CD8-positive, alpha-beta memory T cell (primary cell): ENCODE data around the gene IL26. TPM values are rescaled to one million over a fixed set of nuclear protein-coding genes. Genes with fewer than 3 reads are reported as not detected.

ENCODE experiments used
- CTCF ChIA-PET: fragments of 350-600 bp; sonication (Branson Sonifier 250); formaldehyde crosslinking; loops from one replicate; lab custom pipeline; 2021; ENCODE audit warnings: antibody characterized with exemption; lab: Charles Lee
- POLR2A ChIA-PET: fragments of 350-600 bp; sonication (Branson Sonifier 250); formaldehyde crosslinking; loops from one replicate; lab custom pipeline; 2021; ENCODE audit warnings: antibody characterized with exemption; lab: Charles Lee
- DNase-seq, 5 donors: peaks; one replicate each; pipeline versions ENCODE4 v3.0.0 to v3.0.0-alpha.2; 2020 to 2022; ENCODE audit warnings: mixed read lengths in 1 of 5
- H3K27ac ChIP-seq: one replicate; pipeline ENCODE4 v1.7.0; 2013; ENCODE audit warnings: low read depth, mild to moderate bottlenecking, low read length, moderate library complexity
- H3K27me3 ChIP-seq: 2 replicates; pipeline ENCODE4 v1.7.0; 2013; ENCODE audit warnings: low read length, mild to moderate bottlenecking; ENCODE audit not compliant: insufficient read depth, poor library complexity, severe bottlenecking
- H3K36me3 ChIP-seq: 2 replicates; pipeline ENCODE4 v1.7.0; 2013; ENCODE audit warnings: mild to moderate bottlenecking, low read length, moderate library complexity; ENCODE audit not compliant: insufficient read depth
- H3K4me1 ChIP-seq: 2 replicates; pipeline ENCODE4 v1.7.0; 2013; ENCODE audit warnings: mild to moderate bottlenecking, low read length, moderate library complexity; ENCODE audit not compliant: insufficient read depth
- H3K4me3 ChIP-seq: 2 replicates; pipeline ENCODE4 v1.7.0; 2013; ENCODE audit warnings: mild to moderate bottlenecking, low read length
- H3K9me3 ChIP-seq: 2 replicates; pipeline ENCODE4 v1.7.0; 2013; ENCODE audit warnings: mild to moderate bottlenecking, low read length
- H3K27ac Mint-ChIP-seq, 8 donors: one replicate each; pipeline ENCODE4 v1.8.0; 2020 to 2021; ENCODE audit warnings: mixed read lengths in 8 of 8, mild to moderate bottlenecking in 6 of 8, inconsistent platforms in 3 of 8, moderate library complexity in 3 of 8
- H3K27me3 Mint-ChIP-seq, 2 donors: one replicate each; pipeline ENCODE4 v1.8.0; 2020 to 2021; ENCODE audit warnings: mixed read lengths in 2 of 2, mild to moderate bottlenecking in 1 of 2, moderate library complexity in 1 of 2
- H3K36me3 Mint-ChIP-seq, 3 donors: one replicate each; pipeline ENCODE4 v1.8.0; 2020 to 2021; ENCODE audit warnings: mixed read lengths in 3 of 3, inconsistent platforms in 1 of 3, mild to moderate bottlenecking in 1 of 3
- H3K4me1 Mint-ChIP-seq, 3 donors: one replicate each; pipeline ENCODE4 v1.8.0; 2020 to 2021; ENCODE audit warnings: mixed read lengths in 3 of 3, inconsistent platforms in 1 of 3, mild to moderate bottlenecking in 1 of 3
- H3K4me3 Mint-ChIP-seq, 7 donors: one replicate each; pipeline ENCODE4 v1.8.0; 2020 to 2021; ENCODE audit warnings: mixed read lengths in 7 of 7, mild to moderate bottlenecking in 6 of 7, moderate library complexity in 4 of 7, inconsistent platforms in 2 of 7
- H3K9me3 Mint-ChIP-seq, 5 donors: one replicate each; pipeline ENCODE4 v1.8.0; 2020 to 2022; ENCODE audit warnings: mixed read lengths in 5 of 5, mild to moderate bottlenecking in 3 of 5, moderate library complexity in 2 of 5, inconsistent platforms in 1 of 5
- polyA plus RNA-seq: library from polyadenylated mRNA; unstranded; fragments of 300-500 nt; fragmentation: Illumina TruSeq; gene quantifications from one replicate; pipeline ENCODE4 v1.2.3, GENCODE V29; 2021
- total RNA-seq, 2 experiments: library from RNA; stranded (reverse); gene quantifications; one replicate each; pipeline ENCODE4 v1.2.3, GENCODE V29; 2021

Gene IL26
- total and polyA plus RNA-seq, 3 experiments from 2014 or later, result 0.28 to 1.00 (median 0.88) TPM

- CTCF ChIA-PET, result interaction anchor here (2.1 to 2.4 kb wide), 2 partner anchors 32 to 150 kb away, joined by 4 to 5 read pairs; no protein-coding TSS in a partner anchor
- peaks cover 15% of the 10 kb centered on the region for H3K4me1 ChIP-seq
- H3K4me3 ChIP-seq, result no peak overlapping the region
- POLR2A ChIA-PET, result no interaction called here
- H3K27me3 ChIP-seq, result no peaks in the 10 kb centered on the region
- no peaks in the 10 kb centered on the region for H3K9me3 ChIP-seq
- H3K4me1 Mint-ChIP-seq, result peaks cover 7 to 25% (median 16%) of the 10 kb centered on the region in 3 donors
- no peak for DNase-seq
- peak overlapping the region in 3 of 7 donors; percentile 41 to 69 (median 61) for H3K4me3 Mint-ChIP-seq
- no peaks in the 10 kb centered on the region for H3K36me3 ChIP-seq
- peak overlapping the region in 4 of 8 donors; percentile 1 to 90 (median 62) for H3K27ac Mint-ChIP-seq
- no peaks in the 10 kb centered on the region for H3K27me3 Mint-ChIP-seq
- no peak overlapping the region for H3K27ac ChIP-seq
- peaks cover 0 to 2% (median 0%) of the 10 kb centered on the region in 3 donors for H3K36me3 Mint-ChIP-seq
- H3K9me3 Mint-ChIP-seq, result no peaks in the 10 kb centered on the region
These were observed 35.3 kb downstream of the IL26 start for GRCh38 chr12:68190301-68190700.

GRCh38 chr12:68189821-68190242, 35.8 kb downstream of the IL26 start:
- Mint-ChIP-seq H3K4me1 (peaks cover 7 to 25% (median 16%) of the 10 kb centered on the region in 3 donors), H3K4me3 (peak overlapping the region in 6 of 7 donors; percentile 45 to 69 (median 64)), H3K27ac (peak overlapping the region in 6 of 8 donors; percentile 53 to 90 (median 72)), H3K9me3 (no peaks in the 10 kb centered on the region), H3K27me3 (no peaks in the 10 kb centered on the region), H3K36me3 (peaks cover 0 to 2% (median 0%) of the 10 kb centered on the region in 3 donors)
- ChIA-PET POLR2A (interaction anchor here (0.6 kb wide), 1 partner anchor 506 kb away, joined by 3 read pairs; no protein-coding TSS in a partner anchor), CTCF (interaction anchor here (2.1 to 2.4 kb wide), 2 partner anchors 32 to 150 kb away, joined by 4 to 5 read pairs; no protein-coding TSS in a partner anchor)
- DNase-seq, result peak in 3 of 5 donors; percentile 39 to 60 (median 41)
- H3K9me3 ChIP-seq, result no peaks in the 10 kb centered on the region
- H3K27me3 ChIP-seq, result no peaks in the 10 kb centered on the region
- H3K4me3 ChIP-seq, result no peak overlapping the region
- peaks cover 15% of the 10 kb centered on the region for H3K4me1 ChIP-seq
- H3K36me3 ChIP-seq, result no peaks in the 10 kb centered on the region
- H3K27ac ChIP-seq, result no peak overlapping the region

- no peaks in the 10 kb centered on the region for H3K36me3 ChIP-seq
- no peak overlapping the region for H3K27ac ChIP-seq
- Mint-ChIP-seq H3K4me1 (peaks cover 21 to 33% (median 24%) of the 10 kb centered on the region in 3 donors), H3K4me3 (no peak overlapping the region), H3K27me3 (no peaks in the 10 kb centered on the region), H3K27ac (no peak overlapping the region), H3K9me3 (no peaks in the 10 kb centered on the region), H3K36me3 (peaks cover 0 to 2% (median 0%) of the 10 kb centered on the region in 3 donors)
- ChIA-PET POLR2A (no interaction called here), CTCF (no interaction called here)
- no peaks in the 10 kb centered on the region for H3K27me3 ChIP-seq
- no peaks in the 10 kb centered on the region for H3K9me3 ChIP-seq
- H3K4me3 ChIP-seq, result no peak overlapping the region
- no peak for DNase-seq
- H3K4me1 ChIP-seq, result peaks cover 26% of the 10 kb centered on the region
These were observed 40.0 kb downstream of the IL26 start for GRCh38 chr12:68185598-68185997.

- H3K36me3 Mint-ChIP-seq, result no peaks in the 10 kb centered on the region
- ChIA-PET CTCF (interaction anchor here (1.2 to 2.2 kb wide), 4 partner anchors 9 to 140 kb away, joined by 5 to 7 read pairs (median 6); no protein-coding TSS in a partner anchor), POLR2A (interaction anchor here (0.8 to 1.9 kb wide), 2 partner anchors 12 to 17 kb away, joined by 4 to 5 read pairs; no protein-coding TSS in a partner anchor)
- H3K27me3 ChIP-seq, result no peaks in the 10 kb centered on the region
- peaks cover 49% of the 10 kb centered on the region for H3K4me1 ChIP-seq
- H3K4me3 ChIP-seq, result no peak overlapping the region
- H3K36me3 ChIP-seq, result no peaks in the 10 kb centered on the region
- DNase-seq, result peak in 3 of 5 donors; percentile 52 to 58 (median 56)
- no peaks in the 10 kb centered on the region for H3K9me3 ChIP-seq
- no peaks in the 10 kb centered on the region for H3K9me3 Mint-ChIP-seq
- H3K4me1 Mint-ChIP-seq, result peaks cover 33 to 53% (median 47%) of the 10 kb centered on the region in 3 donors
- no peaks in the 10 kb centered on the region for H3K27me3 Mint-ChIP-seq
- peak overlapping the region; percentile 6 to 91 (median 52) for H3K27ac Mint-ChIP-seq
- no peak overlapping the region for H3K27ac ChIP-seq
- peak overlapping the region in 5 of 7 donors; percentile 1 to 49 (median 20) for H3K4me3 Mint-ChIP-seq
These were observed 44.5 kb downstream of the IL26 start for GRCh38 chr12:68180792-68181744.

GRCh38 chr12:68178774-68179439, 46.7 kb downstream of the IL26 start:
- Histone ChIP-seq H3K4me3 (no peak overlapping the region), H3K27ac (no peak overlapping the region), H3K36me3 (no peaks in the 10 kb centered on the region), H3K4me1 (peaks cover 66% of the 10 kb centered on the region), H3K27me3 (no peaks in the 10 kb centered on the region), H3K9me3 (no peaks in the 10 kb centered on the region)
- Mint-ChIP-seq H3K36me3 (no peaks in the 10 kb centered on the region), H3K4me3 (peak overlapping the region in 1 of 7 donors; percentile 8), H3K9me3 (no peaks in the 10 kb centered on the region), H3K27ac (peak overlapping the region in 2 of 8 donors; percentile 12 to 43), H3K4me1 (peaks cover 55 to 72% (median 68%) of the 10 kb centered on the region in 3 donors), H3K27me3 (no peaks in the 10 kb centered on the region)
- no peak for DNase-seq
- CTCF ChIA-PET, result no interaction called here
- POLR2A ChIA-PET, result no interaction called here

GRCh38 chr12:68178184-68178583, 47.4 kb downstream of the IL26 start:
- POLR2A ChIA-PET, result no interaction called here
- no peaks in the 10 kb centered on the region for H3K27me3 ChIP-seq

GRCh38 chr12:68177562-68177961, 48.0 kb downstream of the IL26 start:
- Histone ChIP-seq H3K4me3 (no peak overlapping the region), H3K4me1 (peaks cover 73% of the 10 kb centered on the region), H3K9me3 (no peaks in the 10 kb centered on the region), H3K27me3 (no peaks in the 10 kb centered on the region), H3K36me3 (no peaks in the 10 kb centered on the region), H3K27ac (no peak overlapping the region)
- Mint-ChIP-seq H3K4me3 (no peak overlapping the region), H3K36me3 (no peaks in the 10 kb centered on the region), H3K9me3 (no peaks in the 10 kb centered on the region), H3K27ac (peak overlapping the region in 5 of 8 donors; percentile 11 to 68 (median 47)), H3K27me3 (no peaks in the 10 kb centered on the region), H3K4me1 (peaks cover 56 to 72% (median 70%) of the 10 kb centered on the region in 3 donors)
- POLR2A ChIA-PET, result interaction anchor here (2.4 kb wide), 1 partner anchor 11 kb away, joined by 6 read pairs; no protein-coding TSS in a partner anchor
- CTCF ChIA-PET, result interaction anchor here (0.7 to 2.4 kb wide), 4 partner anchors 11 to 60 kb away, joined by 3 to 7 read pairs (median 3); partner anchors contain the start of gene IFNG
- DNase-seq, result no peak

More at GRCh38 chr12:68178184-68178583, 47.4 kb downstream of the IL26 start:
- Histone ChIP-seq H3K4me1 (peaks cover 73% of the 10 kb centered on the region), H3K4me3 (no peak overlapping the region), H3K27ac (no peak overlapping the region), H3K9me3 (no peaks in the 10 kb centered on the region), H3K36me3 (no peaks in the 10 kb centered on the region)
- H3K36me3 Mint-ChIP-seq, result no peaks in the 10 kb centered on the region
- no peaks in the 10 kb centered on the region for H3K9me3 Mint-ChIP-seq
- CTCF ChIA-PET, result interaction anchor here (0.9 kb wide), 1 partner anchor 10 kb away, joined by 3 read pairs; no protein-coding TSS in a partner anchor
- DNase-seq, result no peak
- no peaks in the 10 kb centered on the region for H3K27me3 Mint-ChIP-seq
- H3K27ac Mint-ChIP-seq, result peak overlapping the region in 2 of 8 donors; percentile 47 to 51
- H3K4me1 Mint-ChIP-seq, result peaks cover 56 to 72% (median 70%) of the 10 kb centered on the region in 3 donors
- no peak overlapping the region for H3K4me3 Mint-ChIP-seq
